ENCODE data around the gene CPEB1. TPM values are rescaled to one million over a fixed set of nuclear protein-coding genes. Genes with fewer than 3 reads are reported as not detected.

CPEB1 gene
- total RNA-seq, 1 donor from 2014 or later = 15.4 TPM

- Mint-ChIP-seq H3K4me3 (ENCODE audit: unreplicated experiment) (no peak overlapping the region), H3K9me3 (ENCODE audit: unreplicated experiment) (peaks cover 3% of the 10 kb centered on the region), H3K4me1 (ENCODE audit: low read depth, unreplicated experiment) (peaks cover 24% of the 10 kb centered on the region), H3K27ac (ENCODE audit: unreplicated experiment) (no peak overlapping the region), H3K27me3 (ENCODE audit: low read depth, unreplicated experiment) (no peaks in the 10 kb centered on the region), H3K36me3 (ENCODE audit: low read depth, unreplicated experiment) (peaks cover 24% of the 10 kb centered on the region)
- H3K4me2 ChIP-seq (ENCODE audit: low read length) = peak overlapping the region; percentile 28
- H2AFZ ChIP-seq (ENCODE audit: low read depth, low read length) = no peak overlapping the region
- no peaks in the 10 kb centered on the region for H4K20me1 ChIP-seq (ENCODE audit: insufficient read depth, low read length)
- TF ChIP-seq CTCF (IDR thresholded peaks at IDR 0.05; ENCODE audit: insufficient read depth, low read depth, low read length) = no peak
- no peak for TF ChIP-seq EZH2 (IDR thresholded peaks at IDR 0.05; ENCODE audit: insufficient read depth, low read length)
- H3K9me3 ChIP-seq (ENCODE audit: insufficient read depth, low read depth, low read length) = no peaks in the 10 kb centered on the region
- peaks cover 3% of the 10 kb centered on the region for H3K27me3 ChIP-seq (ENCODE audit: insufficient read depth, low read length)
- no peak overlapping the region for H3K4me3 ChIP-seq (ENCODE audit: insufficient read depth, low read depth, low read length)
- no peaks in the 10 kb centered on the region for H3K4me1 ChIP-seq (ENCODE audit: insufficient read depth, low read length)
- FAIRE-seq = no peak
- peak; percentile 46 for DNase-seq (ENCODE audit: low read depth)
- no peak overlapping the region for H3K9ac ChIP-seq (ENCODE audit: low read length)
- no peaks in the 10 kb centered on the region for H3K36me3 ChIP-seq (ENCODE audit: insufficient read depth, low read length)
- H3K79me2 ChIP-seq (ENCODE audit: insufficient read depth, low read length) = no peaks in the 10 kb centered on the region
- no peak overlapping the region for H3K27ac ChIP-seq (ENCODE audit: low read depth, low read length)
Measured at GRCh38 chr15:82551646-82552247, 95.4 kb downstream of the CPEB1 start.

GRCh38 chr15:82549199-82549665 lies 97.9 kb downstream of the CPEB1 start:
- peaks cover 3% of the 10 kb centered on the region for H3K9me3 Mint-ChIP-seq (ENCODE audit: unreplicated experiment)
- TF ChIP-seq EZH2 (IDR thresholded peaks at IDR 0.05; ENCODE audit: insufficient read depth, low read length) (no peak), CTCF (IDR thresholded peaks at IDR 0.05; ENCODE audit: insufficient read depth, low read depth, low read length) (no peak)
- no peaks in the 10 kb centered on the region for H3K79me2 ChIP-seq (ENCODE audit: insufficient read depth, low read length)
- DNase-seq (ENCODE audit: low read depth) = no peak
- H3K36me3 ChIP-seq (ENCODE audit: insufficient read depth, low read length) = no peaks in the 10 kb centered on the region
- no peak overlapping the region for H3K27ac Mint-ChIP-seq (ENCODE audit: unreplicated experiment)
- H3K27ac ChIP-seq (ENCODE audit: low read depth, low read length) = no peak overlapping the region
- no peak overlapping the region for H3K4me2 ChIP-seq (ENCODE audit: low read length)
- H3K9ac ChIP-seq (ENCODE audit: low read length) = no peak overlapping the region
- H3K4me3 Mint-ChIP-seq (ENCODE audit: unreplicated experiment) = no peak overlapping the region
- no peak overlapping the region for H3K4me3 ChIP-seq (ENCODE audit: insufficient read depth, low read depth, low read length)
- H3K4me1 Mint-ChIP-seq (ENCODE audit: low read depth, unreplicated experiment) = peaks cover 24% of the 10 kb centered on the region
- peaks cover 3% of the 10 kb centered on the region for H3K27me3 ChIP-seq (ENCODE audit: insufficient read depth, low read length)
- no peaks in the 10 kb centered on the region for H3K9me3 ChIP-seq (ENCODE audit: insufficient read depth, low read depth, low read length)
- H3K4me1 ChIP-seq (ENCODE audit: insufficient read depth, low read length) = no peaks in the 10 kb centered on the region
- peaks cover 35% of the 10 kb centered on the region for H3K36me3 Mint-ChIP-seq (ENCODE audit: low read depth, unreplicated experiment)
- H2AFZ ChIP-seq (ENCODE audit: low read depth, low read length) = no peak overlapping the region
- H3K27me3 Mint-ChIP-seq (ENCODE audit: low read depth, unreplicated experiment) = no peaks in the 10 kb centered on the region
- FAIRE-seq = no peak
- H4K20me1 ChIP-seq (ENCODE audit: insufficient read depth, low read length) = no peaks in the 10 kb centered on the region

- Mint-ChIP-seq H3K4me1 (ENCODE audit: low read depth, unreplicated experiment) (peaks cover 24% of the 10 kb centered on the region), H3K27ac (ENCODE audit: unreplicated experiment) (no peak overlapping the region), H3K36me3 (ENCODE audit: low read depth, unreplicated experiment) (peaks cover 35% of the 10 kb centered on the region), H3K27me3 (ENCODE audit: low read depth, unreplicated experiment) (no peaks in the 10 kb centered on the region), H3K4me3 (ENCODE audit: unreplicated experiment) (peak overlapping the region; percentile 23), H3K9me3 (ENCODE audit: unreplicated experiment) (peaks cover 3% of the 10 kb centered on the region)
- FAIRE-seq (no peak), DNase-seq (ENCODE audit: low read depth) (no peak)
- H3K27ac ChIP-seq (ENCODE audit: low read depth, low read length) = no peak overlapping the region
- no peaks in the 10 kb centered on the region for H3K9me3 ChIP-seq (ENCODE audit: insufficient read depth, low read depth, low read length)
- no peak overlapping the region for H3K9ac ChIP-seq (ENCODE audit: low read length)
- no peak for TF ChIP-seq EZH2 (IDR thresholded peaks at IDR 0.05; ENCODE audit: insufficient read depth, low read length)
- no peak for TF ChIP-seq CTCF (IDR thresholded peaks at IDR 0.05; ENCODE audit: insufficient read depth, low read depth, low read length)
- no peaks in the 10 kb centered on the region for H3K36me3 ChIP-seq (ENCODE audit: insufficient read depth, low read length)
- no peaks in the 10 kb centered on the region for H3K4me1 ChIP-seq (ENCODE audit: insufficient read depth, low read length)
- H3K4me3 ChIP-seq (ENCODE audit: insufficient read depth, low read depth, low read length) = no peak overlapping the region
- no peaks in the 10 kb centered on the region for H4K20me1 ChIP-seq (ENCODE audit: insufficient read depth, low read length)
- H3K27me3 ChIP-seq (ENCODE audit: insufficient read depth, low read length) = peaks cover 3% of the 10 kb centered on the region
- no peaks in the 10 kb centered on the region for H3K79me2 ChIP-seq (ENCODE audit: insufficient read depth, low read length)
- H2AFZ ChIP-seq (ENCODE audit: low read depth, low read length) = no peak overlapping the region
- H3K4me2 ChIP-seq (ENCODE audit: low read length) = no peak overlapping the region
Measured at GRCh38 chr15:82548700-82549099, 98.5 kb downstream of the CPEB1 start.
